ENCODE measurements around the gene EEF2K. TPM values are rescaled to one million over a fixed set of nuclear protein-coding genes. Genes with fewer than 3 reads are reported as not detected.
A peak's percentile ranks its signal among the peaks of the same experiment; 100 is the strongest.

Gene EEF2K
- total RNA-seq, 1 donor from 2014 or later, result 31.9 TPM

DNA sequence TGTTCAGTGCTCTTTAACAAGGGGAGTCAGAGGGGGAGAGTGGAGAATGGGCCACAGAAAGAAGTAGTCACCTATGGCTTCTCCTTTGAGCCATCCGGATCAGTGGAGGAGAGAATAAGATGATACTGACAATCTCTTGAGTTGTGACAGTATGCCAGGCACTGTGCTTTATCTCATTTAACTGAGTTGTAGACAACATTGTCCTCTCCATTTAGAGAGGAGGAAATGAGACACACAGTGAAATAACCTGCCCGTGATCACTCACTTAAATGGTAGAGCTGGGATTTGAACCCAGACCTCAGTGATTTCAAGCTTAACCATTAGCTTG is 17.8 kb upstream of the EEF2K start:
- no peak overlapping the region for H3K27ac ChIP-seq
- H3K9me3 ChIP-seq, result no peaks in the 10 kb centered on the region
- H3K4me1 ChIP-seq, result peaks cover 9 to 20% of the 10 kb centered on the region in 2 donors
- no peak overlapping the region for H3K4me3 ChIP-seq
- TF ChIP-seq CTCF (IDR thresholded peaks at IDR 0.05), result no peak
- DNase-seq (ENCODE audit: low spot score in 2 of 2), result no peak
- intact Hi-C loops (cut with DNase I), result no loop called here
- H3K27me3 ChIP-seq, result no peaks in the 10 kb centered on the region
- no peaks in the 10 kb centered on the region for H3K36me3 ChIP-seq

DNA sequence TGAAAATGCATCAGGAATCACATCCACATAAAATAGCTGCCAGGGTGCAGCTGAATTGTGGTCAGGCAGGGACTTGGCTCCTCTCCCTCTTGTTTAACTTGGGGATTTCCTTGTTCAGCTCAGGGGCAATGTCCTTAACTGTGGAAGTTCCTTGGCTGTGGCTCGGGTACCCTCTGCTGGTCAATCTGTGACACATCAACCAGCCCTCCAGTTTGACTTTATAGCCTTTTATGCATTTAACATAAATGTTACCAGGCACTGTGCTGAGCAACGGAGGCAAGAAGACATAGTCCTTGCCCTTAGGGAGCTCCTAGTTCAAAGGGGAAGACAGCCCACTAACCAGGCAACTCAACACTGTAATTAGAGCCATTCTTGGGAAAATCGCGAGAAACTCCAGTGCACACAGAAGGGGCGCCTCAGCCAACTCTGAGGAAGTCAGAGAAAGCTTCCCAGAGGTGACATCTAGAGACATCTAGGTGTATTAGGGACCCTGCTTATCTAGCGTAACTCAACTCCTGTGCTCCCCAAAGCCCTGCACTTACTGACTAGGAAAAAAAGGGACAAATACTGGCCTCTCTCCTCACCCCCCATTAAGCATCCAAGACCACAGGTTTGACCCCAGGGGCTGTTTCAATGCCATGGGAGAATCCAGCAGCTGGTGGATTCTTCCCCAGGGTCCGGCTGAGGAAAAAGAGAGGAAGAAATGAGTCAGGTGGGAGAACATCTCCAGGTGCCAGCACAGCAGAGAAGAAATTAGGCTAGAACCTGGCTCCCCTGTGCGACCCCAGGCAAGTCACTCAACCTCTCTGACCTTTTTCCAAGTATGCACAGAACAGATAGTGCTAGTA is 17.3 kb upstream of the EEF2K start:
- Histone ChIP-seq H3K4me1 (peaks cover 9 to 20% of the 10 kb centered on the region in 2 donors), H3K36me3 (no peaks in the 10 kb centered on the region), H3K4me3 (peak overlapping the region in 1 of 2 donors; percentile 82), H3K9me3 (no peaks in the 10 kb centered on the region), H3K27ac (peak overlapping the region; percentile 86 to 98), H3K27me3 (no peaks in the 10 kb centered on the region)
- DNase-seq (ENCODE audit: low spot score in 2 of 2), result peak in 1 of 2 donors; percentile 82
- TF ChIP-seq CTCF (IDR thresholded peaks at IDR 0.05), result peak; percentile 75 to 83 (median 82)
- intact Hi-C loops (cut with DNase I), result loop anchor here (1.0 kb wide), 1 partner anchor 188 kb away; the partner anchor contains the start of gene PDZD9

- no peaks in the 10 kb centered on the region for H3K36me3 ChIP-seq
- TF ChIP-seq CTCF (IDR thresholded peaks at IDR 0.05), result no peak
- intact Hi-C loops (cut with DNase I), result loop anchor here (1.0 to 10.0 kb wide), 9 partner anchors 109 to 1455 kb away; partner anchors contain the start of genes DCTN5, DCUN1D3, LYRM1 and PALB2
- peak in 1 of 2 donors; percentile 76 for DNase-seq (ENCODE audit: low spot score in 2 of 2)
- no peaks in the 10 kb centered on the region for H3K27me3 ChIP-seq
- H3K4me3 ChIP-seq, result peak overlapping the region; percentile 69 to 82
- H3K27ac ChIP-seq, result peak overlapping the region; percentile 86 to 98
- peaks cover 9 to 20% of the 10 kb centered on the region in 2 donors for H3K4me1 ChIP-seq
- H3K9me3 ChIP-seq, result no peaks in the 10 kb centered on the region
Measured at GRCh38 chr16:22189473-22190080, 16.5 kb upstream of the EEF2K start.

DNA sequence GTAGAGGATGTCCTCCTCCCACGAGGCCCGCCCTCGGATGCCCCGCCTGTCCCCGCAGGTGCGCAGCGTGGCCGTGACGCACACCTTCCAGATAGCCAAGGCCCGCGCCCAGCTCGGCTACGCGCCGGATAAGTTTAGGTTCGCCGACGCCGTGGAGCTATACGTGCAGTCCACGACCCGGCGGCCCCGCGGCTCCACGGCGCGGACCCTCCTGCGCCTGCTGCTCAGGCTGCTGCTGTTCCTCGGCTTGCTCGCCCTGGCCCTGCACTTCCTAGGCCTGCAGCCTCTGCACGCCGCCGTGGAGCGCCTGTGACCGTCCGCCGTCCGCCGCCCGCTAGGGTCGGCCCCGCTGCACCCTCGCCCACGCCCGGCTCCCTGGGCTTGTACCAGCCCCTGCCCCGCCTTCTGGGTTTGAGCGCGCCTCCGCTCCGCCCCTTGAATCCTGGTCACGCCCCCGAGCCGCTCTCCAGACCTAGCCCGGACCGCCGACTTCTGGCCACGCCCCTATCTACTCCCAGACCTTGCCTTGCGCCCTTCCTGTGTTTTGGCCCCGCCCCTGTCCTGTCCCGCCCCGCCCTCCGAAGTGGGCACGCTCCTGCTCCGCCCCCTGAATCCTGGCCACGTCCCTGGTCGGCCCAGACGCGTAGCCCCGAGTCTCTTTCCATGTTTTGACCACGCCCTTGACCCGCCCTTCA is 15.8 kb upstream of the EEF2K start:
- H3K27me3 ChIP-seq, result no peaks in the 10 kb centered on the region
- peak; percentile 34 to 90 for DNase-seq (ENCODE audit: low spot score in 2 of 2)
- H3K36me3 ChIP-seq, result no peaks in the 10 kb centered on the region
- no peaks in the 10 kb centered on the region for H3K9me3 ChIP-seq
- intact Hi-C loops (cut with DNase I), result loop anchor here (1.0 to 10.0 kb wide), 8 partner anchors 109 to 1455 kb away; partner anchors contain the start of genes DCTN5, DCUN1D3, LYRM1 and PALB2
- peak overlapping the region; percentile 86 to 98 for H3K27ac ChIP-seq
- no peak for TF ChIP-seq CTCF (IDR thresholded peaks at IDR 0.05)
- peaks cover 9 to 20% of the 10 kb centered on the region in 2 donors for H3K4me1 ChIP-seq
- peak overlapping the region; percentile 69 to 82 for H3K4me3 ChIP-seq

GRCh38 chr16:22190776-22191531 is 15.1 kb upstream of the EEF2K start:
- peak; percentile 99 to 100 for DNase-seq (ENCODE audit: low spot score in 2 of 2)
- Histone ChIP-seq H3K4me3 (peak overlapping the region; percentile 58 to 64), H3K9me3 (no peaks in the 10 kb centered on the region), H3K36me3 (no peaks in the 10 kb centered on the region), H3K27ac (peak overlapping the region; percentile 95 to 98), H3K27me3 (no peaks in the 10 kb centered on the region), H3K4me1 (peaks cover 9 to 20% of the 10 kb centered on the region in 2 donors)
- intact Hi-C loops (cut with DNase I), result loop anchor here (1.0 to 10.0 kb wide), 9 partner anchors 15 to 1454 kb away; partner anchors contain the start of genes DCTN5, DCUN1D3, EEF2K and LYRM1
- no peak for TF ChIP-seq CTCF (IDR thresholded peaks at IDR 0.05)

All from ascending aorta (tissue), 2 donors.